HG03095 (cell line): Measurements from ENCODE around the gene NPTX1.

Experiments used
- ATAC-seq: cut with Tn5 transposase; IDR thresholded peaks from one replicate; pipeline ENCODE4 v1.9.1; 2021; ENCODE audit warnings: moderate library complexity; ENCODE audit not compliant: unreplicated experiment

Gene NPTX1

GRCh38 chr17:80479246-80479566 lies 2.8 kb upstream of the NPTX1 start:
- no peak for ATAC-seq

- no peak for ATAC-seq
Observed at GRCh38 chr17:80478487-80479245, 2.3 kb upstream of the NPTX1 start.

- no peak for ATAC-seq
Observed at GRCh38 chr17:80477647-80478478, 1.5 kb upstream of the NPTX1 start.

- ATAC-seq = no peak
Observed at GRCh38 chr17:80476877-80477646, 655 bp upstream of the NPTX1 start.

- no peak for ATAC-seq
Observed at GRCh38 chr17:80474961-80475909, 1.2 kb downstream of the NPTX1 start.

GRCh38 chr17:80474231-80474960 lies 2.0 kb downstream of the NPTX1 start:
- no peak for ATAC-seq

GRCh38 chr17:80473701-80474100 lies 2.7 kb downstream of the NPTX1 start:
- ATAC-seq = no peak

GRCh38 chr17:80472996-80473395 lies 3.4 kb downstream of the NPTX1 start:
- no peak for ATAC-seq

- no peak for ATAC-seq
Observed at GRCh38 chr17:80471922-80472321, 4.5 kb downstream of the NPTX1 start.

GRCh38 chr17:80470603-80471002 lies 5.8 kb downstream of the NPTX1 start:
- ATAC-seq = no peak

GRCh38 chr17:80469667-80470066 lies 6.7 kb downstream of the NPTX1 start:
- no peak for ATAC-seq

- ATAC-seq = no peak
Observed at GRCh38 chr17:80468781-80469493, 7.5 kb downstream of the NPTX1 start.

GRCh38 chr17:80468242-80468641 lies 8.2 kb downstream of the NPTX1 start:
- ATAC-seq = no peak

- ATAC-seq = no peak
Observed at GRCh38 chr17:80466188-80466705, 10.2 kb downstream of the NPTX1 start.

GRCh38 chr17:80465327-80465974 lies 11.0 kb downstream of the NPTX1 start:
- ATAC-seq = no peak

GRCh38 chr17:80464486-80464885 lies 11.9 kb downstream of the NPTX1 start:
- no peak for ATAC-seq

GRCh38 chr17:80463784-80464400 lies 12.5 kb downstream of the NPTX1 start:
- no peak for ATAC-seq

- no peak for ATAC-seq
Observed at GRCh38 chr17:80461528-80462160, 14.8 kb downstream of the NPTX1 start.
